HK-2 (cell line): ENCODE results near the gene GGA2.

Experiments used
- DNase-seq: peaks from one replicate; pipeline ENCODE4 v3.0.0-alpha.2; 2018; ENCODE audit not compliant: unreplicated experiment

GGA2 gene

DNA sequence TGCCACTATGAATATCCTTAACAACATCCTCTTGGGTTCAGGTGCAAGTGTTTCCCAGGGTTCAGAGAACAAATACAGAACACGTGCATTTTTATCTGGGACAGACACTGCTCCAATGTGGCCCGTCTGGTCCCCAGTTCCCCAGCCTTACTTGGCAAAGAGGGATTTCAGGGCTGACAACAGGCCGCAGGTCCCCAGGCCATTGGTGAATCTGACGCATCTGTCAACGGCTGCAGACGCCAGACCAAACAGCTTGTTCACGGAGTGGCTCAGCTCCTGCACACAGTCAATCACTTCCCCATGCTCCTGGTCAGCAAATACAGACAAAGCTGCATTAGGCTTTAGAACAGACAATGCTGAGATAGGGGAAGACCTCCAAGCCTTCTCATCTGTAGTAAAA, 93.5 kb downstream of the GGA2 start:
- no peak for DNase-seq

DNA sequence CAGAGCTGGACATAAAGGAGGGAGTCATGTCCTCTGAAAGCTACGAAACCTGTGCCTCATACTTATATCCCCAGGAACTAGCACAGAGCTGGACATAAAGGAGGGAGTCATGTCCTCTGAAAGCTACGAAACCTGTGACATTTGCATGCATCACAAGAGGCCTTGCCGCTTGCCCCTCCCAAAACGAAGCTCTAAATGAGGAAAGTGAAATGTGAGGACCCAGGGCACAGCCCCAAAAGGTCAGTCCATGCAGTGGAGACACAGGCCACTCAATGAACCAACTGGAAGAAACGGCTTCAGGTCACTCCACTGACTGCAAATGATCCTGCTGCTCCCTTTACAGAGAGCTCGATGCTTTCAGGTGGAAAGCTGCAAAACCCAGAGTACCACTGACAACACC, 95.6 kb downstream of the GGA2 start:
- DNase-seq: no peak
